KOPT-K1 (cell line): ENCODE results near the gene ARHGAP44.

Experiments used
- H3K27ac ChIP-seq: fragments of 200-600 bp; sonication (generic); 2 replicates; pipeline ENCODE4 v1.5.1; 2016; ENCODE audit warnings: antibody characterized with exemption, mild to moderate bottlenecking, low read depth, low read length; ENCODE audit not compliant: poor library complexity, severe bottlenecking
- H3K36me3 ChIP-seq: fragments of 200-600 bp; sonication (generic); 2 replicates; pipeline ENCODE4 v1.5.1; 2017; ENCODE audit warnings: antibody characterized with exemption, mild to moderate bottlenecking, low read length, moderate library complexity; ENCODE audit not compliant: insufficient read depth
- H3K9me3 ChIP-seq: fragments of 200-600 bp; sonication (generic); 2 replicates; pipeline ENCODE4 v1.5.1; 2017; ENCODE audit warnings: antibody characterized with exemption, low read length, mild to moderate bottlenecking; ENCODE audit not compliant: insufficient read depth, poor library complexity, severe bottlenecking

Gene ARHGAP44

GRCh38 chr17:12907477-12907876 is 118.2 kb downstream of the ARHGAP44 start:
- no peak overlapping the region for H3K27ac ChIP-seq
- H3K36me3 ChIP-seq = no peaks in the 10 kb centered on the region
- peaks cover 6% of the 10 kb centered on the region for H3K9me3 ChIP-seq

DNA sequence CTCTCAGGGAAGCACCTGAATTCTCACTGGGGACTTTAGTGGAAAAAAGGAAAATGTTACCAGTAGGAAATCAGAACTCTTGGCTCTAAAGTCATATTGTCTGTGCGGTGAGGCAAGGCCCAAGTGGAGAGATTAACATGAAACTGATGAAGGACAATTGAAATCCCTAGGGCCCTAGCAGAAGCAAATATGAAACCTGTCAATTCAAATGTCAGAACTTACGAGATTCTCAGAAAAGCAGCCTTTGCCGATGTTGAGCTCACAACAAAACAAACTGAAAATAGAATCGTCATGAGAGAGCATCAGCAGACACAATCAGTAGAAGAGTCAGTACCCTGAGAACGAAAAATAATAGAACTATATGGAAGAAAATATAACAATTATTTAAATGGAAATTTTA is 119.7 kb downstream of the ARHGAP44 start:
- Histone ChIP-seq H3K9me3 (peaks cover 6% of the 10 kb centered on the region), H3K36me3 (no peaks in the 10 kb centered on the region), H3K27ac (no peak overlapping the region)

DNA sequence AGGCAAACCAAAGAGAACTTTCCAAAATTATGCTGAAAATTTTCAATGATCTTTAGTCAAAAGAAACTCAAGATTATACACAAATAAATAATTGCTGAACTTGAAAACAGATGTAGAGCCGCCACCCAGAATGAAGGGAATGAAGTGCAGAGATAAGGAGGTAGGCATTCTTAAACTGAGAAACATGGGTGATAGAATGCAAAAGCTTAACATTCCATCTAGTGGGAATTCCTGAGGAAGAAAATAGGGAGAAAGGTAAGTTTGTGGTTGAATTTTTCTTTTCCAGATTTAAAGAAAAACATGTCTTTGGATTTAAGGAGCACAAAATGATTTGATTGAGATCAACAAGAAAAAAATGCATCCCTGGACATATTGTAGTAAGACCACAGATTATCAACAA is 120.2 kb downstream of the ARHGAP44 start:
- no peaks in the 10 kb centered on the region for H3K36me3 ChIP-seq
- H3K9me3 ChIP-seq = peaks cover 6% of the 10 kb centered on the region
- no peak overlapping the region for H3K27ac ChIP-seq

GRCh38 chr17:12911239-12911638 is 121.9 kb downstream of the ARHGAP44 start:
- Histone ChIP-seq H3K9me3 (peaks cover 6% of the 10 kb centered on the region), H3K36me3 (no peaks in the 10 kb centered on the region), H3K27ac (no peak overlapping the region)

GRCh38 chr17:12917399-12917798 is 128.1 kb downstream of the ARHGAP44 start:
- H3K27ac ChIP-seq = no peak overlapping the region
- H3K9me3 ChIP-seq = no peaks in the 10 kb centered on the region

GRCh38 chr17:12918142-12918541 is 128.8 kb downstream of the ARHGAP44 start:
- Histone ChIP-seq H3K9me3 (no peaks in the 10 kb centered on the region), H3K27ac (no peak overlapping the region), H3K36me3 (no peaks in the 10 kb centered on the region)

More at GRCh38 chr17:12917399-12917798, 128.1 kb downstream of the ARHGAP44 start:
- H3K36me3 ChIP-seq = no peaks in the 10 kb centered on the region

GRCh38 chr17:12922120-12922519 is 132.8 kb downstream of the ARHGAP44 start:
- no peak overlapping the region for H3K27ac ChIP-seq
- H3K36me3 ChIP-seq = no peaks in the 10 kb centered on the region
- no peaks in the 10 kb centered on the region for H3K9me3 ChIP-seq

DNA sequence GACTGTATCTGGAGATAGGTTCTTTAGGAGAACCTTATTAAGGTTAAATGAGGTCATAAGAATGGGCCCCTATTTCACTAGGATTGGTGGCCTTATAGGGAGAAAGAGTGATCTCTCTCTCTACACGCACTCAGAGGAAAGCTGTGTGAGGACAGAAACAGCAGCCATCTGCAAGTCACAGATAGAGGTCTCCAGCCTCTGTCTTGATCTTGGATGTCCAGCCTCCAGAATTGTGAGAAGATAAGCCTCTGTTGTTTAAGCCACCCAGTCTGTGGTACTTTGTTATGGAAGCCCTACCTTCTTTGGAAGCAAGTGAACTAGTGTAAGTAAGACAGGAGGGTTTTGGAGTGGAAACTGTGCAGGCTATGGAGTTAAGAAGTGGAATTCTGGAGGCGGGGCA is 135.3 kb downstream of the ARHGAP44 start:
- Histone ChIP-seq H3K9me3 (no peaks in the 10 kb centered on the region), H3K36me3 (no peaks in the 10 kb centered on the region), H3K27ac (no peak overlapping the region)

GRCh38 chr17:12927001-12927400 is 137.7 kb downstream of the ARHGAP44 start:
- Histone ChIP-seq H3K36me3 (no peaks in the 10 kb centered on the region), H3K9me3 (no peaks in the 10 kb centered on the region), H3K27ac (no peak overlapping the region)

GRCh38 chr17:12927541-12928425 is 138.5 kb downstream of the ARHGAP44 start:
- H3K9me3 ChIP-seq = no peaks in the 10 kb centered on the region
- no peaks in the 10 kb centered on the region for H3K36me3 ChIP-seq
- no peak overlapping the region for H3K27ac ChIP-seq

GRCh38 chr17:12928736-12929135 is 139.4 kb downstream of the ARHGAP44 start:
- no peaks in the 10 kb centered on the region for H3K9me3 ChIP-seq
- H3K36me3 ChIP-seq = no peaks in the 10 kb centered on the region
- H3K27ac ChIP-seq = no peak overlapping the region

- peaks cover 6% of the 10 kb centered on the region for H3K9me3 ChIP-seq
- no peaks in the 10 kb centered on the region for H3K36me3 ChIP-seq
- no peak overlapping the region for H3K27ac ChIP-seq
Observed at GRCh38 chr17:12936501-12936900, 147.2 kb downstream of the ARHGAP44 start.

DNA sequence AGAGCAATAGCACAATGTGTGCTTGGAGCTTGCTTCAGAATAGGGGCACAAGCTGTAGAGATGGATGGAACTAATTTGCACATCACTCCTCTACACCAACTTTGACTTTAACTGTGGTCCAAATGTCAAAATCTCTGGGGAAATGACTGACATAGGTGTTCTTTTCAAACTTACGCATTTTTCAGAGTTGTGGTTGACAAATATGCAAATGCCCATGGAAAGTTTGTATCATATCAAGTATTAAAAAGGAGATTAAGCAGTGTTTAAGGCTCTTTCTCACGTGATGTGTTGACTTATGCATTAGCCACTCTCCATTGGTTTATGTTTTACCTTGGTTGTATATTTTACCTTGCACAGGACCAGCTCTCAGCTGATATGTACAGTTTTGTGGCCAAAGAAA is 151.4 kb downstream of the ARHGAP44 start:
- H3K36me3 ChIP-seq = no peaks in the 10 kb centered on the region
- peaks cover 6% of the 10 kb centered on the region for H3K9me3 ChIP-seq
- H3K27ac ChIP-seq = no peak overlapping the region

DNA sequence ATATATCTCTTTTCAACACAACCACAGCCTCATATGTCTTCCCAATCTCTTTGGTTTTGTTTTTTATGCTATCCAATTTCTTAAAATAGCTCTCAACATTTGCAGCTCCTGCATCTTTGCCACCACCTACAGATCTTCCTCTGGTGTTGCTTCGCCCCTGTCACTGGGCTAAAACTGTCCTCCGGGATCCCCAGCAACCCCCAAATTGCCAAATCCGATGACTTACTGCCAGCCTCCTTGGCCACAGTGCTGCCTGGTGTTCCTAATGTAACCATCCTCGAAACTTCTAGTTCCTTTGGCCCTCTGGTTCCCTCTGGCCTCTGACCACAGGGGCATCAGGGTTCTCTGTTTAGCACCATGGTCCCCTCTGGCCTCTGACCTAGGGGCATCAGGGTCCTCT is 157.7 kb downstream of the ARHGAP44 start:
- Histone ChIP-seq H3K36me3 (no peaks in the 10 kb centered on the region), H3K9me3 (no peaks in the 10 kb centered on the region), H3K27ac (no peak overlapping the region)

DNA sequence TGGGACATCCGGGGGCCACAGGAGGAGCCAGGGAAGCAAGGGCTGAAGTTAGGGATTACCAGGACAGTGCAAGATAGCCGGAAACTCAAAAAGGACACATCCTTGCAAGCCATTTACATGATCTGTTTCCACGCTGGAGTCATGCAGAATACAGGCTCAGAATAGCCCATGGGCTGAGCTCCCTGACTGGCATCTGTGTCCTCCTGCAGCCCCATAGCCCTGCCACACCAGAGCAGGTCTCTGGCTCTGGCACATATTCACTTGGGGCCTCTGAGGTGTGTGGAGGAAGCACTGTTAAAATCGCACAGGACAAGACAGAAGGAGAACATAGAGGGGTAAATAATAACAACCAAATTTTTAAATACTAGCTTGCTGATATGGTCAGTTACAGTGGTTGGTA is 162.7 kb downstream of the ARHGAP44 start:
- H3K36me3 ChIP-seq = no peaks in the 10 kb centered on the region
- no peak overlapping the region for H3K27ac ChIP-seq
- H3K9me3 ChIP-seq = peaks cover 3% of the 10 kb centered on the region

DNA sequence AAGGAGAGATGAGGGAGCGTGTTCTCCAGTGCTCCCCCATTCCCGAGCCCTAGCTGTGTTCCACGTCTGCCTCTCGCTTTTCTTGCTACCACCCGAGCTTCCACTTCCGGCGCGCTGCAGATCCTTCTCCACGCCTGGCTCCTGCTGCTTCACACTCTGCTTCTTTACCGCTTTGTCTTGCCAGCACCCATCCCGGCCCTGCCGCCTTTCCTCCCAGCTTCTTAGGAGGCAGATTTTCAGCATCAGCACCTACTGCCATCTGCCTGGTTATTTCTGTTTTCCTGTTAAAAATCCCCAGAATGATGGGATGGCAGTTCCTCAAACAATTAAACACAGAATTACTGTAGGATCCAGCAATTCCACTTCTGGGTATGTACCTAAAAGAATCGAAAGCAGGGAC is 163.9 kb downstream of the ARHGAP44 start:
- Histone ChIP-seq H3K9me3 (peaks cover 3% of the 10 kb centered on the region), H3K36me3 (no peaks in the 10 kb centered on the region), H3K27ac (no peak overlapping the region)
